Measurements from ENCODE around the gene SLC1A7.

Gene SLC1A7

DNA sequence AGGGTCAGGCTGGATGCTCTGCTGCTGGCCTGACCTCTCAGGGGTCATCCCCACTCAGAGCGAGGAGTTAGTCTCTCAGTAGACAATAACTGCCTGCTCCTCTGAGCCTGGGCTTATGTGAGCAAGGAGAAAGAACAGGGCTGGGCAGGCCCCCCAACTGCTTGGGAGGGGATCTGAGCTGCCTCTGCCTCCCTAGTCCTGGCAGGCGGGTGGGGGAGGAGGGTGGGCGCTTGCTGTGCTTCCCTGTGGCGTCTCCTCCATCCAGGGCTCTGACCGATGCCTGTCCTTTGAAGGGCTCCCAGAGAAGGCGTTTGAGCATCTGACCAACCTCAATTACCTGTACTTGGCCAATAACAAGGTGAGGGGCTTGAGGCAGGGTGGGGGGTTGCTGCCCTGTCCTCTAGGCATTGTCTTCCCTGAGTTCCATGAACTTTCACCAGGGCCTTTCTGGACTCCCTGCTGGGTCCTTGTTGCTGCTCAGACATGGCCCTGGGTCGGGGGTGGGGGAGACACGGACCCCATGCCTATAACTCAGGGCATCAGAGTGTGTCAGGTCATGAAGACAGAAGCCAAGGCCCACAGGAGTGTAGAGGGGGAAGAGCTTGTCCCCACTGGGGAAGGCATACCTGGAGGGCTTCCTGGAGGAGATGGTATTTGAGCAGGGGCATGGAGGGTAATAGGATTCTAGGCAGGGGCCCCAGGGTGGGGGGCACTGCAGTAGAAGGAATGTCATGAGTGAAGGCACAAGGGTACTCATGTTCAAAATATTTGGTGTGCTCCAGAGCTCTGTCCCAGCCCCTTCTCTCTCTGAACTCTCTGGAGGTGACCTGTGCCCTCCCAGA lies 67.9 kb downstream of the SLC1A7 start:
- DNase-seq = no peak

GRCh38 chr1:53073868-53074311 lies 68.5 kb downstream of the SLC1A7 start:
- no peak for DNase-seq

- no peak for DNase-seq
Observed at GRCh38 chr1:53073287-53073686, 69.2 kb downstream of the SLC1A7 start.

GRCh38 chr1:53071915-53072314 lies 70.5 kb downstream of the SLC1A7 start:
- DNase-seq = no peak

DNA sequence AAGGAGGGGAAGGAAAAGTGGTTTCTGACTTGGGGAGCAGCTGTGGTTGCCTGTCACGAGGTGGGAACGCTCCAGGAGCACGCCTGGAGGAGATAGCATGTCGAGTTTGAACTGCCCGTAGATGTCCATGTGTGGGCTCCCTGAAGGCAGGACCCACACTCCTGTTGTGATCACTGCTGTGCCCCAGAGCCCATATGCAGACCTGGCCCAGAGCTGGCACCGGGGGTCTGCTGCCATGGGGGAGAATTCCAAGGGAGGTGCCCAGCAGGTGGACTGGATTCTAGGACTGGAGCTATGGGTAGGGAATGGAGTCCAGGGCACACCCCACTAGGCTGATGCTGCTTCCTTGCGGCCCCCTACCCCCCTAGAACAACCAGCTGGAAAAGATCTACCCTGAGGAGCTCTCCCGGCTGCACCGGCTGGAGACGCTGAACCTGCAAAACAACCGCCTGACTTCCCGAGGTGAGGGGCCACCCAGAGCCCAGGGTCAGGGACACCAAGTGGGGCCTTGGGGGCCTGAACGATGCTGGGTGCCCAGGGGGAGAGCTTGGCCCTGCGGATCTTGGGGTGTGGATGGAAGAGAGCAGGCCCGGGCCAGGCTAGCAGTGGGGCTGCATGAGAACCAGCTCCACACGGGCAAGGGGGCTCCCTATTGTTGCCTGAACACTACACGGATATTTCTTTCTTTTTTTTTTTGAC lies 71.1 kb downstream of the SLC1A7 start:
- no peak for DNase-seq

- DNase-seq = no peak
Observed at GRCh38 chr1:53070621-53071020, 71.8 kb downstream of the SLC1A7 start.

DNA sequence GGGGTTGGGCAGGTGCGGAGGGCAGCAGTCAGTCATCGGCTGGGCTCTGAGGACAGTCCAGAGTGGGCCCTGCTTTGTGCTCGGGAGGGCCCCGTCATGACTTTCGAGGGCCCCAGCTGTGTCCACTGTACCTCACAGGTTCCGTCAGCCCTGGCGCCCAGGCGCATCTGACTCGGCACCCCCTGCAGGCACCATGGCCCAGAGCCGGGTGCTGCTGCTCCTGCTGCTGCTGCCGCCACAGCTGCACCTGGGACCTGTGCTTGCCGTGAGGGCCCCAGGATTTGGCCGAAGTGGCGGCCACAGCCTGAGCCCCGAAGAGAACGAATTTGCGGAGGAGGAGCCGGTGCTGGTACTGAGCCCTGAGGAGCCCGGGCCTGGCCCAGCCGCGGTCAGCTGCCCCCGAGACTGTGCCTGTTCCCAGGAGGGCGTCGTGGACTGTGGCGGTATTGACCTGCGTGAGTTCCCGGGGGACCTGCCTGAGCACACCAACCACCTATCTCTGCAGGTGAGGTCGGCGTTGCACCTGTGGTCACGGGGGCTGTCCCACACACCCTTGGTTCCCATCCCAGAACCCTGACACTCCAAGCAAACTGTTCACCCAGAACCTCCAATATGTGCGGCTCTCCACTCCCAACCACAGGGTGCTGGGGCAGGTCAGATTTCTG lies 72.6 kb downstream of the SLC1A7 start:
- DNase-seq = no peak

- DNase-seq = no peak
Observed at GRCh38 chr1:53069265-53069662, 73.2 kb downstream of the SLC1A7 start.

DNA sequence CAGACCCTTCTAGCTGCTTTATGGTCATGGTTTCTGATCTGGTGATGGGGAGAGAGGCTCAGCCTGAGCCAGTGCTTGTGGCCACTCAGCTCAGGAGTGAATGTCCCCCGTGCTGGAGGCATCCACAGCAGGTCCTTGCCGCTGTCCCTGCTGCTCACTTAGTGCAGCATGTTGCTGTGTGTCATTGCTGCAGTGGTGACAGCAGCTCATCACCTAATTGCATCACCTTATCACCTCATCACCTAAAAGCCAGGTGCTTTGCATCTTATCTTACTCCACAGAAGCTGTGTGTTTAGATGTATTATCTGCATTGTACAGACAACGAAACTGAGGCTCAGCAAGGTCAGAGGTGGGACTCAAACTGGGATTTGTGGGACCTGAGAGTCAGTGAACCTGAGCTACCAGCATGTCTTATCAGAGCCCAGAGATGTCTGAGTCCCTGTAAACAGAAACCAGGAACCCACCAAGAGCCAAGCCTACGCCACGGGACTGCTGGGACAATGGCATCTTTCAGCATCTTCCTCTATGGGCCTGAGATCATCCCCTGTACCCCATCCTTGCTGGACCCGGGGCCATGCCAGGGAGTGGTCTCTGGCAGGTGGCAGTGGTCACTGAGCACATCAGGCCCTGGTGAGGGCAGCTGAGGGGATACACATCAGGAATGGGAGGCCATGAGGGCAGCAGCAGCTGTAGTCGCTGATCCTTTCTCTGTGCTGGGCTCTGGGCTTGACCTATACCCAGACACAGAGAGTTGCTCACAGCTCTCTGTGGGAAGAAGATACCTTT lies 73.9 kb downstream of the SLC1A7 start:
- DNase-seq = no peak

DNA sequence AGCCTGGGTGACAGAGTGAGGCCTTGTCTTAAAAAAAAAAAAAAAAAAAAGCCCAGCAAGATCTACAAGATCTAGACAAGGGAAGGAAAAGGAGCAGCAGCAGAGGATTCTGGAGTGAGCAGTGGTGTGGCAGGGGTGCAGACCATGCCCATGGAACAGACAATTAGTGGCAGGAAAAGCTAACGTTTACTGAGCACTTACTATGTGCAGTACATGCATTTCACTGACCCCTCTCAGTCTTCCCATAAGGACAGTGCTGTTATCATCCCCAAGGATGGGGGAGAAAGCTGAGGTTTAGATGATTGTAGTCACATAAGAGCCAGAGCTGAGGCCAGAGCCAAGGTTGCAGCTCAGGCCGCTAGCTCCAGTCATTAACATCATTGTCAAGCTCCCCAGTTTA lies 74.6 kb downstream of the SLC1A7 start:
- DNase-seq = no peak

GRCh38 chr1:53066891-53067738 lies 75.3 kb downstream of the SLC1A7 start:
- DNase-seq = no peak

DNA sequence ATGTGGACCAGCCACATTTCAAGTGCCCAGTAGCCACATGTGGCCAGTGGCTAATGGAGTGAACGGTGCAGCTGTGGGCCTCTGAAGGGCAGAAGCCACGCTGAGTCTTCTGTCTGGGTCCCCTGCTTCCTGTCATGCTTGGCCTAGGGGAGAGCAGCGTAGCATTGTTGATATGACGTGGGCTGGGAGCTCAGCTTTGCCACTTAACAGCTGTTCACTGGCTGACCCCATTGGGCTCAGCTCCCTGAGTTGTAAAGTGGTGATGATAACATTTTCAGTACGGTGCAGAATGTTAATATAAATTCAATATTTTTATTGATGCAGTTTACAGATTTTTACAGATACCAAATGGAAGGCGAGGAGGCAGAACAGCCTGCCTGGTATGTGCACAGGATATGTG lies 76.0 kb downstream of the SLC1A7 start:
- no peak for DNase-seq

- DNase-seq = no peak
Observed at GRCh38 chr1:53065391-53065790, 77.0 kb downstream of the SLC1A7 start.

GRCh38 chr1:53063744-53064515 lies 78.5 kb downstream of the SLC1A7 start:
- DNase-seq = no peak

DNA sequence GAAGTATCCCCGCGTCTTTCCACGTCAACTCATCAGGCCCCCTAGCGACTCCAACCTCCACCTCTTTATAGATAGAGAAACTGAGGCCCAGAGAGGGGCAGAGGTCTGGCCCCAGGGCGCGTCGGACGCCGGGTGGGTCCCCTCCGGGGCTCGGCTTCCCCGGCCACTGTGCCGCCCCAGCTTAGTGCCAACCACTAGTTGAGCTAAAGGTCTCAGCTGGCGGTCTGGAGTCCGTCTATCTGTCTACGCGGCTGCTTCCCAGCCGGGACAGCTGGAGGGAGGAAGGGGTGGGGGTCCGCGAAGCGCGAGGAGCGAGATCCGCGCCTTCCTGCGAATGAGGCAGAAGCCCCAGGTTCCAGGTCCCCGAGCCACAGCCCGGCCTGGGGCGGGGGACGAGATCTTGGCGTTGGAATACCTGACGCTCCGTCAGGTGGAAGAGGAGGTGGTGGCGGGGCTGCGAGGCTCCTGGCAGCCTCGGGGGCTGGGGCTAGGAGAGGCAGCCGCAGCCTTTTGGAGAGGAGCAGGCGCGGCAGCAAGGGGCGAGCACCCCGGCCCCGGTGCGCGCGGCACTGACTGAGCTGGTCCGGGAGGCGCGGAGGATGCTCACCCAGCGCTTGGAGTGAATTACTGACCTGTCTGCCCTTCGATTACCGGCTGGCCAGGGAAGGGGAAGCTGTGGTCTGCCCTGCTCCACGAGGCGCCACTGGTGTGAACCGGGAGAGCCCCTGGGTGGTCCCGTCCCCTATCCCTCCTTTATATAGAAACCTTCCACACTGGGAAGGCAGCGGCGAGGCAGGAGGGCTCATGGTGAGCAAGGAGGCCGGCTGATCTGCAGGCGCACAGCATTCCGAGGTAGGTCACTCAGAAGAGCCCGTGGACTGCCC lies 79.5 kb downstream of the SLC1A7 start:
- no peak for DNase-seq

GRCh38 chr1:53061859-53062707 lies 80.4 kb downstream of the SLC1A7 start, which contains the start of gene PODN:
Gene PODN, plus strand, starts transcription at chr1:53062213. Its CDS starts 7,643 bp downstream, at chr1:53069856.
- no peak for DNase-seq

DNA sequence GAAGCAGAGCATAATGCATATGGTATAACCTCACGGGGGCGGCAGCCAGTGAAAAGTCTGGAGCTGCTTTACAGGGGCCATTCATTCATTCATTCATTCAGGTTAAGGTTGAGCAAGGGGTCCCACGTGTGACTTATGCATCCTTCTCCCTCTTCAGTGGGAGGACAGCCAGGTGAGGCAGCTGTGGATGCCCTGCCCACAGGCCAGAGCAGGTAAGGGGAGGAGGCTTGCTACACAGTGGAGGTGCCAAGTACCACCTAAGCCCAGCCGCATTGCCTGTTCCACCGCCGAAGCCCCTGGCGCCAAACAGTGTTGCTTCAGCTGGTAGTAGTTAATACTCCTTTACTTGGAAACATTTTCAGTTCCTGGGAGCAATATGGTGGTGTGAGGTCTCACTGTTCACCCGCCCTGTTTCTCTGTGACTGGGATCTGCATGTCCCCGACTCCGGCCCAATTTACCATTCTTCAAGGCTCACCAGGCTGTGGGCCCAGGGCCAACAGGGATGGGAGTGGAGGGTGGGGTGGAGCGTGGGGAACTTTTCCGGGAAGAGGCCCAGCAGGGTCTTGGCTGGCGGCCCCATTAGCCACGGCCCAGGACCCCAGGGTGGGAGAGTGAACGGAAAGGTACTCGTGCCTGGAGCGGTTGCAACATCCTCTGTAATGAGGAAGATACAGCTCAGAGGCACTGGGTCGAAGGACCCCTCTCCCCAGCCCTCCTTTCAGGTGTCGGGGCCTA lies 81.1 kb downstream of the SLC1A7 start:
- DNase-seq = no peak

GRCh38 chr1:53060579-53060978 lies 81.9 kb downstream of the SLC1A7 start:
- DNase-seq = no peak

Measured in NCI-H1417 treated with DMSO at 0.1 percent for 48 hours (cell line).